ENCODE data around the gene JSRP1. TPM values are rescaled to one million over a fixed set of nuclear protein-coding genes. Genes with fewer than 3 reads are reported as not detected.

The JSRP1 gene
- total and polyA plus RNA-seq, 2 experiments from 2014 or later: 0.30 to 0.93 TPM

GRCh38 chr19:2230807-2231533 lies 25.2 kb downstream of the JSRP1 start:
- Histone ChIP-seq H3K4me2 (no peak overlapping the region), H4K20me1 (ENCODE audit: insufficient read depth, poor library complexity, severe bottlenecking) (no peaks in the 10 kb centered on the region), H3K36me3 (replicated peaks; ENCODE audit: insufficient read depth, low read depth) (no peaks in the 10 kb centered on the region), H3K9me2 (replicated peaks; ENCODE audit: insufficient read depth) (no peaks in the 10 kb centered on the region), H3K4me3 (no peak overlapping the region), H3K4me1 (ENCODE audit: insufficient read depth) (peaks cover 10% of the 10 kb centered on the region), H3K9me3 (ENCODE audit: low read depth) (no peaks in the 10 kb centered on the region), H3K27me3 (no peaks in the 10 kb centered on the region), H3K27ac (no peak overlapping the region), H3K79me2 (peaks cover 41% of the 10 kb centered on the region), H2AFZ (no peak overlapping the region)
- no peak for TF ChIP-seq EZH2 (IDR thresholded peaks at IDR 0.05; ENCODE audit: borderline replicate concordance)
- no peak for TF ChIP-seq CTCF (IDR thresholded peaks at IDR 0.05; ENCODE audit: poor library complexity)
- no peak for TF ChIP-seq EZH2phosphoT487 (IDR thresholded peaks at IDR 0.05; ENCODE audit: low read depth, severe bottlenecking, unreplicated experiment)
- no peak for DNase-seq (ENCODE audit: low spot score)
- WGBS (ENCODE audit: low lambda C conversion rate, missing lambda C conversion rate): 94% methylated on average over 10 of the region's 12 CpGs

GRCh38 chr19:2230033-2230531 lies 26.1 kb downstream of the JSRP1 start:
- no peak for DNase-seq (ENCODE audit: low spot score)
- H3K9me3 ChIP-seq (ENCODE audit: low read depth): no peaks in the 10 kb centered on the region
- H3K9me2 ChIP-seq (replicated peaks; ENCODE audit: insufficient read depth): no peaks in the 10 kb centered on the region
- no peak overlapping the region for H2AFZ ChIP-seq
- WGBS (ENCODE audit: low lambda C conversion rate, missing lambda C conversion rate): 98% methylated on average over 37 of the region's 43 CpGs
- peaks cover 9% of the 10 kb centered on the region for H3K4me1 ChIP-seq (ENCODE audit: insufficient read depth)
- no peak overlapping the region for H3K4me3 ChIP-seq
- H3K4me2 ChIP-seq: no peak overlapping the region
- no peaks in the 10 kb centered on the region for H4K20me1 ChIP-seq (ENCODE audit: insufficient read depth, poor library complexity, severe bottlenecking)
- no peaks in the 10 kb centered on the region for H3K36me3 ChIP-seq (replicated peaks; ENCODE audit: insufficient read depth, low read depth)
- peaks cover 32% of the 10 kb centered on the region for H3K79me2 ChIP-seq
- no peak overlapping the region for H3K27ac ChIP-seq
- TF ChIP-seq EZH2phosphoT487 (IDR thresholded peaks at IDR 0.05; ENCODE audit: low read depth, severe bottlenecking, unreplicated experiment) (no peak), CTCF (IDR thresholded peaks at IDR 0.05; ENCODE audit: poor library complexity) (no peak), EZH2 (IDR thresholded peaks at IDR 0.05; ENCODE audit: borderline replicate concordance) (no peak)
- no peaks in the 10 kb centered on the region for H3K27me3 ChIP-seq

GRCh38 chr19:2229103-2230032 lies 26.8 kb downstream of the JSRP1 start:
- Histone ChIP-seq H3K4me1 (ENCODE audit: insufficient read depth) (peaks cover 2% of the 10 kb centered on the region), H4K20me1 (ENCODE audit: insufficient read depth, poor library complexity, severe bottlenecking) (no peaks in the 10 kb centered on the region), H2AFZ (no peak overlapping the region), H3K27ac (no peak overlapping the region), H3K9me2 (replicated peaks; ENCODE audit: insufficient read depth) (no peaks in the 10 kb centered on the region), H3K36me3 (replicated peaks; ENCODE audit: insufficient read depth, low read depth) (no peaks in the 10 kb centered on the region), H3K79me2 (peaks cover 25% of the 10 kb centered on the region), H3K4me3 (no peak overlapping the region), H3K9me3 (ENCODE audit: low read depth) (no peaks in the 10 kb centered on the region), H3K4me2 (no peak overlapping the region), H3K27me3 (no peaks in the 10 kb centered on the region)
- no peak for DNase-seq (ENCODE audit: low spot score)
- WGBS (ENCODE audit: low lambda C conversion rate, missing lambda C conversion rate): 96% methylated on average over 45 of the region's 45 CpGs
- no peak for TF ChIP-seq EZH2phosphoT487 (IDR thresholded peaks at IDR 0.05; ENCODE audit: low read depth, severe bottlenecking, unreplicated experiment)
- no peak for TF ChIP-seq CTCF (IDR thresholded peaks at IDR 0.05; ENCODE audit: poor library complexity)
- no peak for TF ChIP-seq EZH2 (IDR thresholded peaks at IDR 0.05; ENCODE audit: borderline replicate concordance)

Measured in hepatocyte (in vitro differentiated cells).